HG02571 (cell line): ENCODE data around the gene USP31.

Source experiments
- ATAC-seq: cut with Tn5 transposase; IDR thresholded peaks from one replicate; pipeline ENCODE4 v1.9.1; 2021; ENCODE audit warnings: mild to moderate bottlenecking, moderate library complexity; ENCODE audit not compliant: unreplicated experiment

The USP31 gene, protein sequence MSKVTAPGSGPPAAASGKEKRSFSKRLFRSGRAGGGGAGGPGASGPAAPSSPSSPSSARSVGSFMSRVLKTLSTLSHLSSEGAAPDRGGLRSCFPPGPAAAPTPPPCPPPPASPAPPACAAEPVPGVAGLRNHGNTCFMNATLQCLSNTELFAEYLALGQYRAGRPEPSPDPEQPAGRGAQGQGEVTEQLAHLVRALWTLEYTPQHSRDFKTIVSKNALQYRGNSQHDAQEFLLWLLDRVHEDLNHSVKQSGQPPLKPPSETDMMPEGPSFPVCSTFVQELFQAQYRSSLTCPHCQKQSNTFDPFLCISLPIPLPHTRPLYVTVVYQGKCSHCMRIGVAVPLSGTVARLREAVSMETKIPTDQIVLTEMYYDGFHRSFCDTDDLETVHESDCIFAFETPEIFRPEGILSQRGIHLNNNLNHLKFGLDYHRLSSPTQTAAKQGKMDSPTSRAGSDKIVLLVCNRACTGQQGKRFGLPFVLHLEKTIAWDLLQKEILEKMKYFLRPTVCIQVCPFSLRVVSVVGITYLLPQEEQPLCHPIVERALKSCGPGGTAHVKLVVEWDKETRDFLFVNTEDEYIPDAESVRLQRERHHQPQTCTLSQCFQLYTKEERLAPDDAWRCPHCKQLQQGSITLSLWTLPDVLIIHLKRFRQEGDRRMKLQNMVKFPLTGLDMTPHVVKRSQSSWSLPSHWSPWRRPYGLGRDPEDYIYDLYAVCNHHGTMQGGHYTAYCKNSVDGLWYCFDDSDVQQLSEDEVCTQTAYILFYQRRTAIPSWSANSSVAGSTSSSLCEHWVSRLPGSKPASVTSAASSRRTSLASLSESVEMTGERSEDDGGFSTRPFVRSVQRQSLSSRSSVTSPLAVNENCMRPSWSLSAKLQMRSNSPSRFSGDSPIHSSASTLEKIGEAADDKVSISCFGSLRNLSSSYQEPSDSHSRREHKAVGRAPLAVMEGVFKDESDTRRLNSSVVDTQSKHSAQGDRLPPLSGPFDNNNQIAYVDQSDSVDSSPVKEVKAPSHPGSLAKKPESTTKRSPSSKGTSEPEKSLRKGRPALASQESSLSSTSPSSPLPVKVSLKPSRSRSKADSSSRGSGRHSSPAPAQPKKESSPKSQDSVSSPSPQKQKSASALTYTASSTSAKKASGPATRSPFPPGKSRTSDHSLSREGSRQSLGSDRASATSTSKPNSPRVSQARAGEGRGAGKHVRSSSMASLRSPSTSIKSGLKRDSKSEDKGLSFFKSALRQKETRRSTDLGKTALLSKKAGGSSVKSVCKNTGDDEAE (N-terminal part only)

DNA sequence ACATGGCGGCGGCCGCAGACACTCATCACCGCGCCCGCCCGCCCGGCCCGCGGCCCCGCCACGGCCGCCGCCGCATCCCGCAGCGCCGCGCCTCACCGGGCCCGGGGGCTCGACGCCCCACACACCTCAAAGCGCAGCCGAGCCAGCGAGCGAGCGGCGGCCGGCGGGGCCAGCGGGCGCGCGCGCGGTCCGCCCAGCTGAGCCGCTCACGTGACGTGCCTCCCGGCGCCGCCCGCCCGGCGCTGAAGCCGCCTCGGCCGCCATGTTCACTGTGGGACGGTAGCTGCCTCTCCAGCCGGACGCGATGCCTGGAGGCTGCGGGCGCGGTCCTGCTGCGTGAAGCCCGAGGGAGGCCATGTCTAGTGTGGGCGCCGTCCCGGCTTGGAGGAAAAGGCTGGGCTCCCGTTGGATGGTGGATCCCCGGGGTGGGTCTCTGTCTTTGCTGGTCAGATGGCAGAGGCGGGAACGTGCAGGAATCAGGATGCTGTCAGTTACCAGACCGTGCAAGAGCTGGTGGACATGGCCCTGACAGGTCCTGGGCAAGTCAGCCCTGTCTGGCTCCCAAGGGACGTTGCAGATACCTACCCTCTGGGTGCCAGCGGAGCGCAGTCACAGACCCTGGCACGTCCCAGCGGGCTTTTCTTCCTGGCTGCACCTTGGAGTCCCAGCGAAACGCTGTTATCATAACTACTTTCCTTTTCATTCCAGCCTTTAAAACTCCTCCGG is at the start of gene USP31:
USP31 (minus strand) TSS at position 186 of the 726 bp plus-strand sequence; CDS start at position 4, 182 bp downstream.
- ATAC-seq, result peak; percentile 96

DNA sequence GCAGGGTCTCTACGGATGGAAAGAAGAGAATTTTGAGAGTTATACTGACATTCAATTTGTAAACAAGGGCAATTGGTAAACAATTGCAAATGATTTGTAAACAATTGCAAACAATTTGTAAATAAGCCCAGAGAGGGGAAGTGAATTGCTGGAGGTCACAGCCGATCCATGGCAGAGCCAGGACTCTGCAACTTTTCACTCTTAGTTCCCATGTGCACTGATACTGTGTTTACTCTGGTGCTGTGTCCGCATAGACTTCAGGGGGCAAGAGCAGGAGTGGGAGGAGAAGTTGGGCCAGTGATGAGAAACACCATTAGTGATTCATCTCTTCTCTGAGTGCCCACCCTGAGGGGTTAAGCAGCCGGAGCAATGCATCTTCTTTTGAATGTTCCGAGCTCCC is 47.3 kb upstream of the USP31 start:
- no peak for ATAC-seq

DNA sequence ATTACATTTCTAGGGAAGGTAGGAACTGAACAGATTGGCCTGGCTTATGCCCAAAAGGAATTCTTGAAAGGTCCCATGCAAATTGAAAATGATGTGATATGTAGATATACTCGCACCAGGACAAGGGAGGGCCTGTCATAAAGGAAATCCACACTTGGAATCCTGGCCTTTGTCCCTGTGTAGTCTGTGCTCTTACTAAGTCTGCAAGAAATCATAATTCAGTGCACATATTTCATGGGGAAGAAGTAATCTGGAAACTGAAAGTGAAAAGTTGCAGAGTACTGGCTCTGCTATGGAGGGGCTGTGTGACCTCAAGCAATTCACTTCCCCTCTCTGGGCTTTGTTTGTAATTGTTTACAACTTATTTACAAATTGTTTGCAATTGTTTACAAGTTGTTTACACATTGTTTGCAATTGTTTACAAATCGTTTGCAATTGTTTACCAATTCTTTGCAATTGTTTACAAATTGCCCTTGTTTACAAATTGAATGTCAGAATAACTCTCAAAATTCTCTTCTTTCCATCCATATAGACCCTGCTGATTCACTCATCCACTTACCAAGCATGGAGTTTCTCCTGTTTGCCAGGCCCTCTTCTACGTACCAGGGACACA is 46.2 kb upstream of the USP31 start:
- ATAC-seq, result no peak

DNA sequence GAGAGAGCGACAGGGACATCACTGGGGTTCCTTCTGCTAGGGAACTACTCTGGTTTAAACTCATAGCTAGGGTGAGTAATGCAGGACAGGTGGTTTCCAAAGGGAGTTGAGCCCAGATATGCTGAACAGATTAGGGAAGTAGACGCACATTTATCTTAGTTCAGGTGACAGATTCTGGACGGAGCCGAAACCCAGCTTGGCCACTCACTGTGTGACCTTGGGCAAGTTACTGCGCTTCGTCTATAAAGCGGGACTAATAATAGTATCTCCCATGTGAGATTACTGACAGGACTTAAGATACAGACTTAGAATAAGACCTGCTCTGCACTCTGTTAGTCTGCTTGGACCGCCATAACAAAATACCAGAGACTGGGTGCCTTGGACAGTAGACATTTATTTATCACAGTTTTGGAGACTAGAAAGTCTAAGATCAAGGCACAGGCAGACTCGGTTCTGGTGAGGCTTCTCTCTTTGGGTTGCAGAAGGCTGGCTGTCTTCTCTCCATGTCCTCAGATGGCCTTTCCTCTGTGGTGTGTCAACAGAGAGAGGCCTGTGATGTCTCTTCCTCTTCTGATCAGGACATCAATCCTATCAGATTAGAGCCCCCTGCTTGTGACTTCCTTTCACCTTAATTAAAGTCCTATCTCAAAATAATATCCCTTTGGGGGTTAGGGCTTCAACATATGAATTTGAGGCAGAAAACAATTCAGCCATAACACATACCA is 45.4 kb upstream of the USP31 start:
- no peak for ATAC-seq

DNA sequence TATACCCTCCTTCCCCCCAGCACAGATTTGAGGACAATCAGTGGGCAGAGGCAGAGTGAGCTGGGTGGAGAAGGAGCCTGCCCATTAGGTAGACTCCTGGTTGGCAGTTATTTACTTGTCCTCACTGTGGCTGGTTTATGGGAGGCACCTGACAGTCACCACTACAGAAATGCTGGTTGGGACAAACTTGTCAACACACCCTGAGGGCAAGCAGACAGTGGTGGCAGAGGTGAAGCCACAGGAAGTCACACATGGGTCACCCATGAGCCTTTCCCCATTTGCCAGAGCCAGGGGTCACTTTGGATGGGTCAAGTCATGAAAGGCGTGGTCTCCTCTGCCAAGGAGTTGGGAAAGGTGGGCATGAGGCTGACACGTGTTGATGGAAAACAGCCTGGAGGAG is 39.7 kb upstream of the USP31 start:
- ATAC-seq, result no peak

DNA sequence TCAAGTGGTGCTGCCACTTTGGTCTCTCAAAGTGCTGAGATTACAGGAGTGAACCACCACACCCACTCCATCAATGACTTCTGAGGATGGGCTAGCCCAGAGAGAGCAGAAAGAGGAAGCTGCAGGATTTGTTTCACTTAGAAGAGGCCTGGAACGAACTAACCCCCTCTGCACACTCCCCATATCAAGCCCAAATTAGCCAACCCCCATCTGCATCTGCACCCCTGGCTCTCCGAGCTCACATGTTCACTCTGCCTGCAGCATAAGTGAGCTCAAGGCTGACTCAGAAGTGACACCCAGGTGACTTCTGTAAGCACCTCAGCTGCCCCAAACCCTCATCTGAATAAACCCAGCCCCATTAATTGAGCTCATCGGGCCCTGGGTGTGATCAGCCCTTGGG is 38.1 kb upstream of the USP31 start:
- ATAC-seq, result no peak

DNA sequence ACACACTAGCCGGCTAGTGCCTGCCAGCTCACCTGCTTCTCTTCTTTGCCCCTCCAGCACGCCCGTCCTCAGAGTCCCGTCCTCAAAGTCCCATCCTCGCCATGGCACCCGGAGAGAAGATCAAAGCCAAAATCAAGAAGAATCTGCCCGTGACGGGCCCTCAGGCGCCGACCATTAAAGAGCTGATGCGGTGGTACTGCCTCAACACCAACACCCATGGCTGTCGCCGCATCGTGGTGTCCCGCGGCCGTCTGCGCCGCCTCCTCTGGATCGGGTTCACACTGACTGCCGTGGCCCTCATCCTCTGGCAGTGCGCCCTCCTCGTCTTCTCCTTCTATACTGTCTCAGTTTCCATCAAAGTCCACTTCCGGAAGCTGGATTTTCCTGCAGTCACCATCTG is 36.9 kb upstream of the USP31 start:
- ATAC-seq, result no peak

DNA sequence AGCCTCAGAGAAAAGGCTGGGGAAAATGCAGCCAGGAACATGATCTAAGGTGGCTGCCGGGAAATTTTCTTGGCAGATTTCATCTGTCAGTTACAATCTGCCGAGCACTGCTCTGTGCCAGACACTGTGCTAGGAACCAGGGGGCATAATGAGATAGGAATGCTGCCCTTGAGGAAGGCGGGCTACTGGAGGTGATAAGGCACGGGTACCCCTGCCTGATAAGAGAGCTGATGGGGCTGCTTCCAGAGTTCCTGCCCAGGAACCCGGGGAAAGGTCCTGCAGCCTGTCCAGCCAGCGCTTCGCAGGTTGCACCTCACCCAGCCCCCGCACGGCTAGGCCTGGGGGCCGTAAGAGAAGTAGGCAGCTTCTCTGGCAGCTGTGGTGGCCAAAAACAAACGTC is 36.4 kb upstream of the USP31 start:
- ATAC-seq, result no peak

DNA sequence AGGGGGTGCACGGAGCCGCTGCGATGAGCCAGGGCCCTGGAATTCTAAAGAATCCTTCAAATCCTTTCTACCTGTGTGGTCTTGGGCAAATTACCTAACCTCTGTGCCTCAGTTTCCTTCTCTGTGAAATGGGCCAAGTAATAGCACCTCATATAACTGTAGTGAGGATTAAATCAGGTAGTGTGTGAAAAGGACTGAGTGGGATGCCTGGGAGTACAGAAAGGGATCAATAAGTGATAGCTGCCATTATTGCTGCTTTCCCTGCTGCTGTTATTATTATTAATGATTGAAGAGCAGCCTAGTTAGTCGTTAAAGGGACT is 34.3 kb upstream of the USP31 start:
- ATAC-seq, result no peak

DNA sequence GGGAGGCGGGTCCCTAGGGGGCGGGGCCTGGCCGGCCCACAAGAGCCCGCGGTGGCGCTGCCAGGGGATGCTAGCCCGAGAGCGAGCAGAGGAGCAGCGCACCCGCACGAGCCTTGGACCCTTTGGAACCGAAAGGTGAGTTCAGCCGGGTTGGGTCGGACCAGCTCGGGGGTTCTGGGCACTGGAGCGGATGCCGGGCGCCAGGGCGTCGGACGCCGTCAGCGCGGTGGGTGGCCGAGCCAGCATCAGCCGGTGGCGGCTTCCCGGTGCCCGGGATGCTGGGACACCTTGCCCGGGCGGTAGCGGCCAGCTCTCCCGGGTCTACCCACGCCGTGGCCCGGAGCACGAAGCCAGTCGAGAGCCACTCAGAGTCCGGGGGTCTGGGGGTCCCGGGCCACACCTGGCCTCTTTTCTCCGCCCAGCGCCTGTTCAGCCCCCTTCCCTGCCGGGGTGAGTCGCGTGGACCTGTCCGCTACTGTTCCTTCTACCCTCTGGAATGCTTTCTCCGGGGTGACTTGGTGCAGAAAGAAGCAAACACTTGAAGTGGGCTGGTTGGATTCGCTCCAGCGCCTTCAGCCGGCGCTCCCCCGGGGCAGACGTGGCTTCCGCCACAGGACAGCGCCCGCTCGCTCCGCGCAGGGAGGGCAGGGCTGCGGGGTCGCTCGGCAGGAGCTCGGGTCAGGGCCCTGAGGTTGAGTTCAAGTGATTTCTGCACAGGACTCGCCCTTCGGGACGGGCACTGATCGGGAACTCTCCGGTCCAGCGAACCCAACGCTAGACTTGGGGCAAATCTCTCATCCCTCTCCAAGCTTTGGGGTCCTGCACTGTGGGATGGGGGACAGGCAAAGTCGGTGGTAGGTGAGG is 33.7 kb upstream of the USP31 start, which contains the start of gene SCNN1G:
SCNN1G (plus strand) TSS at position 67 of the 864 bp plus-strand sequence. CDS start 3,527 bp downstream, outside the sequence.
- ATAC-seq, result peak; percentile 19

DNA sequence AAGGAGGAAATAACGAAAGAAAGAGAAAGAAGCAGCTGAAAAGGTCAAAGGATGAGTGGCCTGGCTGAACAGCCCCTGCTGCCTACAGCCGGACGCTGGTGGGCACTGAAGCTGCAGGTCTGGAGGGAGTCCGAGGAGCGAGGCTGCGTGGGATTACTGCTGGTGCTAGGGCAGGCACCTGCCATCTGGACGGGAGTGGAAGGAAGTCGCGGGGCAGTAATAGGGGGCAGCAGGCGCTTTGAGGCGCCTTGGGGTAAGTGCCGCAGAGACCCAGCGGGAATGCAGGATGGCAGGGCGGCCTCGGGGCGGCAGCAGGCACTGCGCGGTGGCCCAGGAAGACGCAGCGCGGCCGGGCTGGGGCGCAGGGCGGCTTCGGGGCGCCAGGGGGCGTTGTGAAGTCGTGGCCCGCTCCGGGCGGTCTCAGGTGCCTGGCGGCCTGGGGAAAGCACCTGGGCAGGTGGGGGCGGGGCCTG is 33.0 kb upstream of the USP31 start:
- peak; percentile 78 for ATAC-seq

DNA sequence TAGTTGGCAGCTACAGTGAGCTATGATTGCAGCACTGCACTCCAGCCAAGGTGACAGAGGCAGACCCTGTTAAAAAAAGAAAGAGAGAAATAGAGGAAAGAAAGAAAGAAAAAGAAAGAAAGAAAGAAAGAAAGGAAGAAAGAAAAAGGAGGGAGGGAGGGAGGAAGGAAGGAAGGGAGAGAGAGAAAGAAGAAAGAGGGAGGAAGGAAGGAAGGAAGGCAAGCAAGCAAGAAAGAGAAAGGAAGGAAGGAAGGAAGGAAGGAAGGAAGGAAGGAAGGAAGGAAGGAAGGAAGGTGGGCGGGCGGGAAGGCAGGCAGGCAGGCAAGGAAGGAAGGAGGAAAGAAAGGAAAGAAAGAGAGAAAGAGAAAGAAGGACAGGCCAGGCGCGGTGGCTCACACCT is 32.3 kb upstream of the USP31 start:
- ATAC-seq, result no peak

DNA sequence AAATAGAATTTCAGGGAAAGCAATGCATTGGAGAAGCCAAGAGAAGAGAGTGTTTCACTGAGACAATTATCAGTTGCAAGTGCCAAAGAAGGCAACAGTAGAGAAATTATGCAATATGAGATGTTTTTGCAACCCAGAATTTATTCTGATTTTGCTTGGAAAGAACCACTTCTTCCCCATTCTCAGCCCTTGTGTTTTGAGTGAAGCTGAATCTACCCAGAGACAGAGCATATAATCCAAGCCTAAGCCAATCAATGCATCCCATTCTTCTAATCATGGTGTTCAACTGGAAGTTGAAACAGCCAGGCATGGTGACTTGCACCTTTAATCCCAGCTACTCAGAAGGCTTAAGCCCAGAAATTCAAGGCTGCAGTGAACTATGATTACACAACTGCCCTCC is 26.4 kb upstream of the USP31 start:
- no peak for ATAC-seq

DNA sequence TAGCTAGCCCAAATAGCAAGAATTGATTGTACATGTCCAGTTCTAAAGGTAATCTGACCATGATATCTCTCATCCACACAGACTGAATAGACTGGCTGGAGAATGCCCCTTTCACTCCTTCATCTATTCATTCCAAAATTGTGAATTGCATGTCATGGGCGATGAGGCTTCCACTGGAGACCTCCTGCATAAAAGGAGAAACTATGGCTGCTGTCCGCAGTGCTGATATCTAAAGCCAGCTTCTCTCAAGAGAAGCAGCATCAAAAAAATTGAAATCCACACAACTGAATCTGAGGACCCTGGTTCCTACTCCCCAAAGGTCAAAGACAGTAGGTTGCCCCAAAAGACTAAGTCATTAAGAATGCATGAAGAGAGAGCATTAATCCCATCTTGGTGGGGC is 25.4 kb upstream of the USP31 start:
- no peak for ATAC-seq

DNA sequence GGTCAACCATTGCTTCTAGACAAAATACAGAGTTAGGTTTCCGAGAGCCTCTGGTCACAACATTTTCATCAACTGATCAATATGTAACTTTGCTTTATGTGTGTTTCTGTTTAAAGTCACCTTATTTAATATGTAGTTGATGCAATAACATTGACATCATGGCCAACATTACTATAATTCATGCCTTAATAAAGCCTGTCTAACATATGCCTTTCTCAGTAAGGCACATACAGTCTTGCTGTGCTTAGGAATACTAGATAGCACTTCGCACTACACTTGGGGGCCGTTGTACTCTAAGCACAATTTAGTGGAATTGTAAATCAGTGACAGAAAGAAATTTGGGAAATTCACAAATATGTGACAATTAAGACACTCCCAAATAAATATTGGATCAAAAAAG is 23.7 kb upstream of the USP31 start:
- no peak for ATAC-seq

DNA sequence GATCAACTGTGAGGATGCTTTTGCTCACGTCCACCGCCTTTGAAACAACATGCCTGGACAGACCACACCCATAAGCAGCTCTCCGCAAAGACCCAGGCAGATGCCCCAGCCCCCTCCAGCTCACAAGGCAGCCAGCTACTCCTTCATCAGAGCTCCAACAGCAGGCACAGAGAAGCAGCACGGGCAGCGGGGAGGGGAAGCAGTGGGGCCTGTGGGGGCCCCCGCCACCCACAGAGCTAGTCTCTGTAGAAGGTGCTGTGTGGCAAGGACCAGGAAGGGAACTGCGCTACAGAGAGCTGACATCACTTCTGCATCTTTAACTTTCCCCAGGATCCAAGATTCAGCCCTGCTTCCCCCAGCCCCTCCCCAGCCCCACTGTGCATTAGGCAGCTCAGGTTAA is 23.3 kb upstream of the USP31 start:
- ATAC-seq, result no peak

DNA sequence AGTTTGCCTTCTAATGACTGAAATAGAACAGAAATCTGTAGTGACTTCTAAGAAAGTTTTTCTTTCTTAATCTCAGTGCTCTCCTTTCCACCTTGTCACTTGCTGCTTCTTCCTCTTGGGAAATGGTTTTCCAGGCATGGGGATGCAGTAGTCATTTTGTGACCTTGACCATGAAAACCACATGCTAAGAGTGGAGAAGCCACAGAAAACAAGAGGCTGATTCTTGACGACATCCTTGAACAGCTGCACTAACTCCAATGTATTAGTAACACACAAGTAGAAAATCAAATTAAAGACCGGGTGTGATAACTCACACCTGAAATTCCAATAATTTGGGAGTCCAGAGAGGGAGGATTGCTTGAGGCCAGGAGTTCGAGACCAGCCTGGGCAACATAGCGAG is 15.5 kb upstream of the USP31 start:
- no peak for ATAC-seq

DNA sequence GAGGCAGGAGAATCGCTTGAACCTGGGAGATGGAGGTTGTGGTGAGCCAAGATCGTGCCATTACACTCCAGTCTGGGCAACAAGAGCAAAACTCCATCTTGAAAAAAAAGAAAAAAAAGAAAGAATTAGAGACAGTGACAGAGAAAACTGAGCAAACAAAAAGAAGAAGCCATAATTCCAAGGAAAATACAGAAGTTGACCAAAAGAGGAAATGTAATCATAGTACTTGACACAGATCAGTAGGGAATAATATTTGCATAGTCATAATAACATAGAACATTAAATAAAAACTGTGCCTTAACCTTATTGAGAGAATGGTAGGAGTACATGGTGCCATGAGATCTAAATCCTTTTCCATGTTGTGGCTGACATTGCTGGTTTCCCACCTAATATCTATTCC is 14.7 kb upstream of the USP31 start:
- no peak for ATAC-seq
